ACC112 (cell line): Measurements from ENCODE around the gene ALPK1.

Source experiments
- H2AFZ ChIP-seq: fragments of 200-600 bp; sonication (generic); one replicate; pipeline ENCODE4 v1.6.0; 2017; ENCODE audit warnings: antibody characterized with exemption, low read length; ENCODE audit not compliant: unreplicated experiment
- H3K27ac ChIP-seq: fragments of 200-600 bp; sonication (generic); 2 replicates; pipeline ENCODE4 v1.5.1; 2014; ENCODE audit warnings: low read depth, mild to moderate bottlenecking, antibody characterized with exemption, low read length, moderate library complexity
- H3K27me3 ChIP-seq: fragments of 200-600 bp; sonication (generic); 2 replicates; pipeline ENCODE4 v1.6.1; 2014; ENCODE audit warnings: mild to moderate bottlenecking, antibody characterized with exemption, low read length, moderate library complexity, mixed read lengths; ENCODE audit not compliant: insufficient read depth
- H3K36me3 ChIP-seq: fragments of 200-600 bp; sonication (generic); 2 replicates; pipeline ENCODE4 v1.6.1; 2016; ENCODE audit warnings: mild to moderate bottlenecking, antibody characterized with exemption, low read length, moderate library complexity, mixed read lengths; ENCODE audit not compliant: insufficient read depth
- H3K4me1 ChIP-seq: fragments of 200-600 bp; sonication (generic); one replicate; pipeline ENCODE4 v1.6.1; 2016; ENCODE audit warnings: low read length, mixed read lengths; ENCODE audit not compliant: insufficient read depth, unreplicated experiment, control insufficient read depth
- H3K4me3 ChIP-seq: fragments of 200-600 bp; sonication (generic); 2 replicates; pipeline ENCODE4 v1.5.1; 2014; ENCODE audit warnings: mild to moderate bottlenecking, low read depth, low read length
- H3K79me2 ChIP-seq: fragments of 200-600 bp; sonication (generic); one replicate; pipeline ENCODE4 v1.6.0; 2016; ENCODE audit warnings: low read length; ENCODE audit not compliant: control insufficient read depth, unreplicated experiment, insufficient read depth

The ALPK1 gene

DNA sequence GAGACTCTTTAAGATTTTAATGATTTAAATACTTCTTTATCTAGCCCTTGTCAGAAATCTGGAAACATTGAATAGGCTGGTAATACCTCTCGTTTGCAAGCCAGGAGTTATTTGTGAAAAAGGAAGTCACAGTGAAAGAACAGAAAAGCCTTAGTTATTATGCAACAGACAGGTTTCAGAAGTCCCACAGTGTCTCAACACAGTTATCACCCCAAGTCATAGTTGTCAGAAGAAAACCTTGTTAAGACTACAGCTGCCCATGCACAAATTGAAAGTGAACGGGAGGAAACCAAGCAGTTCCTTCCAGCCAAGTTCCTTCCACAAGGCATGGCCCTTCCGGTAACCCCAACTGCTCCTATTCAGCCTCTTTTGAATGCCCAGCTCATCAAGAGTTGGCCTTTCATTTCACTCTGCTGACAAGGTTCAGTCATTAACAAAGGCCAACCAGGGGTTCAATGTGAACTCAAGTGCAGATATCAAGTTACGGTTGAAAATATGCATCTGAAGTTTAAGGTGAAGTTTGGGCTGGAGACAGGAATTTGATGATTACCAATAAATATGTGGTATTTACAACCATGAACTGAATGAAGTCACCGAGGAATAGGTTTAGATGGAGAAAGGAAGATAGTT, 15.6 kb downstream of the ALPK1 start:
- Histone ChIP-seq H3K4me3 (no peak overlapping the region), H3K79me2 (no peaks in the 10 kb centered on the region), H2AFZ (no peak overlapping the region), H3K36me3 (no peaks in the 10 kb centered on the region), H3K27ac (no peak overlapping the region), H3K27me3 (no peaks in the 10 kb centered on the region), H3K4me1 (no peaks in the 10 kb centered on the region)

DNA sequence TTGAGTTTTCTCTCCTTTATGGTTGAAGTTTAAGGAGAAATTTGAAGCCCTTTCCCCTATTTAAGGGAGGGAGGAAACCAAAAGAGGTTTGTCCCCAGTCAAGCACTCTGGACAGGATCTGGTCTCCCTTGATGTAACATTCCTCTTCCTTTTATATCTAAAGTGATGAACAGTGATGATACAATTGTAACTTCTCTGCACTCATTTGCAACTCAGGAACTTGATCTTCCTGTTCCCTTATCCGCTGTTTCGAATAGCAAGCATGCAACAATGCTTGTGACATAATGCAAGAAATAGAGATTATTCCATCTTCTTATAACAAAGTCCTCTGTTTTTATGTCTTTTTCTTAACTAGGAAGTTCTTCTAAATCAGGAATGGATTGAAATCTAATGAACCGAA, 18.3 kb downstream of the ALPK1 start:
- Histone ChIP-seq H3K36me3 (no peaks in the 10 kb centered on the region), H2AFZ (no peak overlapping the region), H3K4me3 (no peak overlapping the region), H3K27ac (no peak overlapping the region), H3K79me2 (no peaks in the 10 kb centered on the region), H3K27me3 (no peaks in the 10 kb centered on the region), H3K4me1 (no peaks in the 10 kb centered on the region)

DNA sequence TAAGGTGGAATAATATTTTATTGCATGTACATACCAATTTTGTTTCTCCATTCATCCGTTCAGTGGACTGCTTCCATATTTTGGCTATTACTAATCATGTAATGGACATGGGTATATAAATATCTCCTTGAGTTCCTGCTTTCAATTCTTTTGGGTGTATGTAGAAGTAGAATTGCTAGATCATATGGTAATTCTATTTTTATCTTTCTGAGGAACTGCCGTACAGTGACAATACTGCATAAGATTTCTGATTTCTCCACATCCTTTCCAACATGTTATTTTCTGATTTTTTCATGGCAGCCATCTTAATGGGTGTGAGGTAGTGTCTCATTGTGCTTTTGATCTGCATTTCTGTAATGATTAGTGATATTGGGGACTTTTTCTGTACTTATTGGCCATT, 19.2 kb downstream of the ALPK1 start:
- Histone ChIP-seq H3K27me3 (no peaks in the 10 kb centered on the region), H3K27ac (no peak overlapping the region), H3K36me3 (no peaks in the 10 kb centered on the region), H3K79me2 (no peaks in the 10 kb centered on the region), H3K4me1 (no peaks in the 10 kb centered on the region), H2AFZ (no peak overlapping the region), H3K4me3 (no peak overlapping the region)

DNA sequence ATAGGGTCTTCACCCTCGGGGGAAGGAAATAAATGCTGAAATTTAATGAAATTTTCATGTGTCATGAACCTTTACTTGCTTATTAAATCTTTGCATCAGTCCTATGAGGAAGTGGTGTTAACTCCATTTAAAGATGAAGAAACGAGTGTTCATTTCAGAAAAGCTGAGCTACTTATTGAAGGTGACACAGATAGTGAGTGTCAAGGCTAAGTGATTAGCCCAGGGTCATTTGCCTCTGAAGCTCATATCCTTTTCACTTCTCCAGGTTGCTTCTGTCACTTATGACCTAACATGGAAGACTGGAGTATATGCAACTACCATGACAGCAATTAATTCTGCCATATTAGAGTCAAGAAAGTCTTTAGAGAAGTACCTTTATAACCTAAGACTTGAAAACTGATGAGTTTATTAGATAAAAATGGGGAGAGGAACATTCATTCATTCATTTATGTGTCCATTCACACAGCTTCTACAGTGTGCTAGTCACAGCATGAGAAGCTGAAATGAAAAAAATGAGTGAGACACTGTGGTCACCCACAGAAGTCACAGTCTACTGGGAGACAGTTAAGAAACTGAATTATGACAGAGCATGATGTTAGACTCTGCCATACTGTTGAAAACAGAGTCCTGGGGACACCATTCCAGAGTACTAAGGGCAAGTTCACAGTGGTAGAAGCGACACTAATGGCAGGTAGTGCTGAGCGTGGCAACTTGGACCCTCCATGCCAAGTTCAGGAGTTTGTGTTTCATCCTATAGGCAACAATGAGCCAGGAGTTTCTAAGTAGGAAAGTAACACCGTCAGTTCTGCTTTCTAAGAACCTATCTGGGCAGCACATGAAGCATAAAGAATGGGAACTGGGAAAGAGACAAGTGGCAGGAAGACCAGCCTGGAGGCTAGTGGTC, 21.3 kb downstream of the ALPK1 start:
- Histone ChIP-seq H3K4me3 (no peak overlapping the region), H3K36me3 (no peaks in the 10 kb centered on the region), H3K4me1 (no peaks in the 10 kb centered on the region), H3K79me2 (no peaks in the 10 kb centered on the region), H3K27ac (no peak overlapping the region), H3K27me3 (no peaks in the 10 kb centered on the region), H2AFZ (no peak overlapping the region)

DNA sequence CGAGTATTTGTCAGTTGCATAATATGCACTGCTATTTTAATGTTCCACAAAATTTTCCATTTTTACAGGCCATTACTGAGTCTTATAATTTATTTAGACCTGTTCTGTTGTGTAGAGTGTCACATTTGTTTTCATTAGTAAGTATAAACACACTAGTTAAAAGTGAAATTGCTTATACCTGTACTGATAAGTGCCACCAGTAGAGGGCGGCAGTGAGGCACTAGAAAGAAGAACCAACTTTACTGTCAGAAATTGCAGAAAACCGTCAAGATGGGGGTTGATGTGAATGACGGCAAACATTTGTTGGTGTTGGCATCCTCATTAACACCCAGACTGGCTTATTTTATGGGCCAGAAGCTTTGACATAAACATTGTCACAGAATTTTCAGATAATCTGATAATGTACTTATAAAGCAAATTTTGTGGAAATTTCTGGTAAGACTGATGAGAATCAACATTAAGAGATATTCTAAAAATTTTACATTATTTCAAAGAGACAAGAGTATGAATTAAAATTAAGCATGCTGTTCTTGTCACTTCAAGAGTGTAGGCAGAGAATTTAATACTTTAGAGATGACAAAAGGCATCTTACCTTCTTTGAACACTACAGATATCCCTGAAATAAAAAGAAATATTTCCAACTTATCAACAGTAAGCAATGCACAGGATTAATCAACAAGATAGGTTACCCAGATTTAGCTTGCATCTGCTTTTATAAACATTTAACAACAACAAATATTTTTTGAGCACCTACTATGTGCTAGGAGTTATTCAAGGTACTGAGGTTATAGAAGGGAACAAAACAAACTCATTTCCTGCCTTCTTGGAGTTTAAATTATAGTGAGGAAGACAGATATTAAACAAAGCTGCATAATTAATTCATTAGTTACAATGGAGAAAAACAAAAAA, 24.9 kb downstream of the ALPK1 start:
- H3K79me2 ChIP-seq, result no peaks in the 10 kb centered on the region
- no peak overlapping the region for H3K27ac ChIP-seq
- peak overlapping the region; percentile 16 for H2AFZ ChIP-seq
- no peaks in the 10 kb centered on the region for H3K36me3 ChIP-seq
- H3K27me3 ChIP-seq, result no peaks in the 10 kb centered on the region
- peak overlapping the region; percentile 40; the same call in 1 of the 2 replicates for H3K4me3 ChIP-seq
- no peaks in the 10 kb centered on the region for H3K4me1 ChIP-seq

DNA sequence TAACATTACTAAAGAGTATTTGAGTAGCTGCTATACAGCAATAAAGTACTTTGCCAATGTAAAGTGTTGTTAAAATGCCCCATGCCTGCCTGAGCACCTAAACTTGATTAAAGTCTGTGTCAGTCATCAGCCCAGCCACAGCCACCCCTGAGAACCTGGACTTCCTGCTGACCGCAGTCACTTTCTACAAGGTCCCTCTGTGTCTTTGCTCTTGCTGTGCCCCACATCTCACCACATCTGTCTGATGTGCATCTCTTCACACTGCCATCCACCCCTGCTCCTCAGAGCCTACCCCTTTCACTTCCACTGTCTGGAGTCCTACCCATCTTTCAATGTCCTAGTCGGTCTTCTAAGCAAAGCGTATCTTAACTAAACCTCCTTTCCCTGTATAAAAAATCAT, 25.7 kb downstream of the ALPK1 start:
- Histone ChIP-seq H3K4me3 (no peak overlapping the region), H3K27me3 (no peaks in the 10 kb centered on the region), H3K36me3 (no peaks in the 10 kb centered on the region), H3K79me2 (no peaks in the 10 kb centered on the region), H2AFZ (no peak overlapping the region), H3K27ac (no peak overlapping the region), H3K4me1 (no peaks in the 10 kb centered on the region)

DNA sequence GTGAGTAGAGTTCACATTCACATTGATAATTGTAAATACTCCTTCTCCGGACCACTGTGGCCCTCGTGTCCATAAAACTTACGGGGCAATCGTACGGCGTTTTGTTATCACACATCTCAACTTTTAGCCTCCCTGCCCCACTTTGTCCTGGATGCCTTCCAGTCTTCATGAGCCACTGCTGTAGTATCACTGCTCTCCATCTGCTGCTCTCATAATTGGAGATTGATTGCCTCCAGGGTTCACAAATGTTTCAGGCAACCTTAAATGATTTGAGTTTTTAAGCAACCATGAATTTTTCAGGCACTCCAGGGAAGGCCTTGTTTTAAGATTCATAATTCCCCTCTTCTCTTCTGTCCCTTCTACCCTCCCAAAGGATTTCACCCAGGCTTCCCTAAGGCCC, 28.4 kb downstream of the ALPK1 start:
- H3K36me3 ChIP-seq, result no peaks in the 10 kb centered on the region
- no peaks in the 10 kb centered on the region for H3K4me1 ChIP-seq
- H3K27ac ChIP-seq, result no peak overlapping the region
- no peaks in the 10 kb centered on the region for H3K27me3 ChIP-seq
- H2AFZ ChIP-seq, result no peak overlapping the region
- no peak overlapping the region for H3K4me3 ChIP-seq
- no peaks in the 10 kb centered on the region for H3K79me2 ChIP-seq

DNA sequence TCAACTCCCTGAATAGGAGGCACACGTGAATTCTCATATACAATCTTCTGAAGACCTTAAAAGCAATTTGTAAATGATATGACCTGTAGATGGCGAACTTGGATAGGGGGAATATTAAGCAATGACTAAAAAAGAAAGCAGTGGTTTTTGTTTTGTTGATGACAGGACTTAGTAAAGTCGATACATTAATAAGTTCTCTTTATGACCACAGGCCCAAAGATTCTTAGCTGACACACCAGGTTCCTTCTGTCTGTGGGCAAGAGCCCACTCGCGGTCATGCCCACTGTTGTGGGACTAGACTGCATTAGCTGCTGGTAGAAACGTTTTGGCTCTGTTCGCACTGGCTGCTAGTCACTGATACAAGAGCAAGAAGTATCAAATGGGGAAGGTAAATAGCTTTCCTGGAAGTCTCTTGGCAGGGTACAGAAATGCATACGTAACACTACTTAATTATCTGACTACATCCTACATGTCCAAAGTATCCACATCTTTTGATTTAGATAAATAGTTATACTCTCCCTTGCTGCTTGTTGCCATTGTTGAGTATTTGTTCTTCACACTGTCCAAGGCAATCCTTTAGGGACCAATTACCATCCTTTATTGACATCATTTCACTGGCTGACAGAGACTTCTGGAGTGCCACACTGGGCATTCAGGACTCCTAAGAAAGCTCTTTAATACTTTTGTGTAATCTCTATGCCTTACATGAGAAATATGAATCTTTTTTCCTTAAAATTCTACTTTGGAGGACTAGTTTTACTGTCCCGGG, 31.0 kb downstream of the ALPK1 start:
- Histone ChIP-seq H3K4me1 (no peaks in the 10 kb centered on the region), H3K27me3 (no peaks in the 10 kb centered on the region), H3K4me3 (no peak overlapping the region), H3K36me3 (no peaks in the 10 kb centered on the region), H2AFZ (no peak overlapping the region), H3K27ac (no peak overlapping the region), H3K79me2 (no peaks in the 10 kb centered on the region)

DNA sequence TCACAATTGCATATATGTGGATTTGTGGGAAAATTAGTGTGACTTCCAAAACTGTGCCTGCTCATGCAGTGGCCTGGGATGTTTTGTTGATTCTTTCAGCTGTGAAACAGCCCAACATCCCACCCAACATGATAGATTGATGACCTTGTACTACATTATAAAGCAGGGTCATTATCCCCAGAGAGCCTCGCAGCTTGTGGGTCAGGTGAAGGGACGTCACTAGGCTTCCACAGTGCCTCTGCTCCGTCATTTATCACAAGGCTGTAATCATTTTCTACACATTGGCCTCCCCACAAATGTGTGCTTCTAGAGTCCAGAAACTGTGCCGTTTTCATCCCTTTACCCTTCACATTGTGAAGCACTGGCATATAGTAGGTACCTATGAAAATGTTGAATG, 31.6 kb downstream of the ALPK1 start:
- no peaks in the 10 kb centered on the region for H3K27me3 ChIP-seq
- H3K4me1 ChIP-seq, result no peaks in the 10 kb centered on the region
- H3K27ac ChIP-seq, result no peak overlapping the region
- H3K79me2 ChIP-seq, result no peaks in the 10 kb centered on the region
- H3K4me3 ChIP-seq, result no peak overlapping the region
- no peaks in the 10 kb centered on the region for H3K36me3 ChIP-seq
- no peak overlapping the region for H2AFZ ChIP-seq
